Activated CD4-positive, alpha-beta T cell treated with anti-CD3 and anti-CD28 coated beads for 36 hours (primary cell): Measurements from ENCODE around the gene OSTM1. TPM values are rescaled to one million over a fixed set of nuclear protein-coding genes. Genes with fewer than 3 reads are reported as not detected.

Experiments used
- ATAC-seq: fragments of 200-7000 bp; cut with Tn5 transposase; one replicate; pipeline ENCODE4 v1.10.0; 2021; ENCODE audit warnings: mild to moderate bottlenecking, moderate library complexity
- CTCF ChIA-PET: fragments of 350-600 bp; sonication (Branson Sonifier 250); formaldehyde crosslinking; loops from one replicate; lab custom pipeline; 2021; ENCODE audit warnings: antibody characterized with exemption; lab: Charles Lee
- POLR2A ChIA-PET: fragments of 350-600 bp; sonication (Branson Sonifier 250); formaldehyde crosslinking; loops from one replicate; lab custom pipeline; 2021; ENCODE audit warnings: antibody characterized with exemption, inconsistent platforms; lab: Charles Lee
- DNase-seq: peaks from one replicate; pipeline ENCODE4 v3.0.0-alpha.2; 2020
- H3K27ac Mint-ChIP-seq: one replicate; pipeline ENCODE4 v1.8.0; 2021; ENCODE audit warnings: mixed read lengths
- H3K27me3 Mint-ChIP-seq: one replicate; pipeline ENCODE4 v1.8.0; 2021; ENCODE audit warnings: mixed read lengths
- H3K36me3 Mint-ChIP-seq: one replicate; pipeline ENCODE4 v1.8.0; 2021; ENCODE audit warnings: low read depth, mixed read lengths
- H3K4me1 Mint-ChIP-seq: one replicate; pipeline ENCODE4 v1.8.0; 2021; ENCODE audit warnings: mixed read lengths
- H3K4me3 Mint-ChIP-seq: one replicate; pipeline ENCODE4 v1.8.0; 2021; ENCODE audit warnings: mild to moderate bottlenecking, moderate library complexity, mixed read lengths
- H3K9me3 Mint-ChIP-seq: one replicate; pipeline ENCODE4 v1.8.0; 2021; ENCODE audit warnings: low read depth, mixed read lengths
- intact Hi-C, 2 experiments: fragments of 100-400 bp; cut with DNase I in 1 of 2; cut with micrococcal nuclease in 1 of 2; formaldehyde crosslinking; loops; one replicate each; pipeline versions ENCODE4 v1.14.2 to v1.15.1; 2022 to 2024; cut with DNase I, micrococcal nuclease
- total RNA-seq, 2 experiments: library from RNA; stranded (reverse); gene quantifications; one replicate each; pipeline ENCODE4 v1.2.3, GENCODE V29; 2021

Gene OSTM1
- total RNA-seq, 2 experiments from 2014 or later = 5.5 to 7.3 TPM

GRCh38 chr6:107999341-107999740 is 75.2 kb downstream of the OSTM1 start:
- DNase-seq (no peak), ATAC-seq (no peak)
- H3K9me3 Mint-ChIP-seq = no peaks in the 10 kb centered on the region
- no peaks in the 10 kb centered on the region for H3K36me3 Mint-ChIP-seq
- H3K4me3 Mint-ChIP-seq = no peak overlapping the region
- ChIA-PET CTCF (no interaction called here), POLR2A (no interaction called here)
- H3K27me3 Mint-ChIP-seq = peaks cover 3% of the 10 kb centered on the region
- intact Hi-C loops = no loop called here
- no peak overlapping the region for H3K27ac Mint-ChIP-seq
- H3K4me1 Mint-ChIP-seq = no peaks in the 10 kb centered on the region

DNA sequence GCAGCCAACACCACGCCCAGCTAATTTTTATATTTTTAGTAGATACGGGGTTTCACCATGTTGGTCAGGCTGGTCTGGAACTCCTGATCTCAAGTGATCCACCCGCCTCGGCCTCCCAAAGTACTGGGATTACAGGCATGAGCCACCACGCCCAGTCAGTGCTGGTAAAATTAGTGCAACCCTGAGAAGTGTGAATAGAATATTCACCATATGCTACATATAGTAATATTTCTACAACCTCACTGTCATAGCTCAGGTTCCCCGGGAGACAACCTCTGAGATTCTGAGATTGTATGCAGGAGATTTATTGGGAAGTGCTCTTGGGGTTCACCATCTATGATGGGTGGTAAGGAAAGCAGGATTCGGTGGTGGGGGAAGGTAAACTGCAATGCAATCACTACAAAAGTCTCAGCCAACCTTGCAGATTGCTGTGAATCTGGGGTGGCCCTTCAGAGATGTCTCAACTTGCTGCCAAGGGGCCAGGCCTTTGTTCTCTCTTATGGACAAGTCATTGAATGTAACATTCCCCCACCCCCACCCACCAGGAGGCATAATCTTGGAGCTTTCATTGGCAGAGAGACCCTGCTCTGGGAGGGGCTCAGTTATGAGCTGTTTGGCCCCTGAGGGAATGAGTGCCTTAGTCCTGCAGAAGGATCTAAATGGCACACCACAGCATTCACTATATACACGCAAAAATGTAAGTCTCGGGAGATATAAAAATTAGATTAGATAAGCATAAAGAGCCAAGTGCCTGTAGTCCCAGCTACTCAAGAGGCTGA is 82.6 kb downstream of the OSTM1 start:
- H3K9me3 Mint-ChIP-seq = no peaks in the 10 kb centered on the region
- H3K27me3 Mint-ChIP-seq = no peaks in the 10 kb centered on the region
- CTCF ChIA-PET = interaction anchor here (0.6 kb wide), 2 partner anchors 152 to 622 kb away, joined by 3 to 4 read pairs; no protein-coding TSS in a partner anchor
- H3K36me3 Mint-ChIP-seq = no peaks in the 10 kb centered on the region
- intact Hi-C loops = no loop called here
- no peak for DNase-seq
- ATAC-seq = no peak
- H3K4me1 Mint-ChIP-seq = peaks cover 2% of the 10 kb centered on the region
- no peak overlapping the region for H3K27ac Mint-ChIP-seq
- POLR2A ChIA-PET = no interaction called here
- no peak overlapping the region for H3K4me3 Mint-ChIP-seq

Other genes with a start within 250 kb of the OSTM1 start
- gene SEC63, start 116.5 kb downstream of the OSTM1 start, total RNA-seq = 100 to 1,000 TPM in 1 of 2 experiments, 10 to 100 TPM in 1; 98.7 to 100 TPM
- gene NR2E1, start 91.3 kb upstream of the OSTM1 start, total RNA-seq = not detected
- 100 to 1,000 TPM in 1 of 2 experiments, 10 to 100 TPM in 1; 77.1 to 112 TPM for gene SNX3, start 186.3 kb upstream of the OSTM1 start, total RNA-seq
- gene AFG1L, start 220.3 kb upstream of the OSTM1 start, total RNA-seq = 1 to 10 TPM; 6.6 TPM